Pancreas (tissue), 10 donors: ENCODE results near the gene RFLNA. TPM values are rescaled to one million over a fixed set of nuclear protein-coding genes. Genes with fewer than 3 reads are reported as not detected.

Experiments
- ATAC-seq, 4 donors: fragments of 200-7000 bp; cut with Tn5 transposase; one replicate each; pipeline versions ENCODE4 v1.8.0 to v1.9.1; 2020; ENCODE audit warnings: mild to moderate bottlenecking in 4 of 4, moderate library complexity in 4 of 4
- DNase-seq, 6 donors: peaks; one replicate each; pipeline ENCODE4 v3.0.0-alpha.2; 2020
- FAIRE-seq: peaks from 2 replicates; lab custom pipeline; 2012; peaks lifted over from hg19 to GRCh38; lab: Jason Lieb, UNC
- H3K27ac ChIP-seq, 4 donors: fragments of 200-600 bp; sonication (generic); 1 replicate in 3 of 4; 2 replicates in 1 of 4; pipeline versions ENCODE4 v1.5.0 to v1.8.0; 2020
- H3K27me3 ChIP-seq, 4 donors: fragments of 200-600 bp; one replicate each; pipeline ENCODE4 v1.8.0; 2021
- H3K36me3 ChIP-seq, 3 donors: fragments of 200-600 bp; sonication (generic) in 1 of 3; one replicate each; pipeline versions ENCODE4 v1.5.0 to v1.8.0; 2020 to 2021
- H3K4me1 ChIP-seq, 3 donors: fragments of 200-600 bp; one replicate each; pipeline ENCODE4 v1.8.0; 2021
- H3K4me3 ChIP-seq, 4 donors: fragments of 200-600 bp; sonication (generic) in 2 of 4; one replicate each; pipeline versions ENCODE4 v1.5.0 to v1.8.0; 2020 to 2021
- H3K9me3 ChIP-seq, 4 donors: fragments of 200-600 bp; one replicate each; pipeline ENCODE4 v1.8.0; 2021
- WGBS, 2 donors: extraction: QIAGEN DNeasy Blood & Tissue Kit; methylation state at CpG; one replicate each; pipeline ENCODE4 v1.1.7; 2013; 5-methylcytosine and 5-hydroxymethylcytosine counted together
- intact Hi-C, 3 donors: fragments of 100-400 bp; cut with DNase I; formaldehyde crosslinking; loops; one replicate each; pipeline versions ENCODE4 v1.11.1 to v1.14.2; 2022
- polyA plus RNA-seq, 2 donors: library from polyadenylated mRNA; stranded (reverse); fragments of 200-250 nt; gene quantifications; one replicate each; pipeline ENCODE4 v1.2.3, GENCODE V29; 2013
- total RNA-seq, 6 donors: library from RNA; stranded (reverse); fragmentation: NEBNext Ultra II Directional in 4 of 6; extraction: Animal tissue kit (Norgen Biotek cat#: 25700) in 4 of 6; gene quantifications; one replicate each; pipeline versions ENCODE4 v1.2.1 to v1.2.4, GENCODE V29; 2021 to 2023
- TF ChIP-seq, protein P1 (sequence below), 4 donors: fragments of 200-600 bp; sonication (generic) in 3 of 4; IDR thresholded peaks; one replicate each; pipeline versions ENCODE4 v1.5.0 to v1.8.0; 2021; ENCODE audit warnings: antibody characterized with exemption in 4 of 4
- donor health status: healthy with polysubstance abuse.
- donor health status: DM: no; HTN: no; CAD: no; lungs with moderate emphysema.
- donor health status: DM: no; HTN: no; CAD: no.
- donor health status: control.
- donor health status: control.
- donor health status: Bipolar disorder and iron deficiency.
- donor health status: DM: yes; HTN: yes; CAD: no.
- donor health status: DM: no; HTN: no; CAD: no.
- donor health status: DM: no; HTN: no; CAD: no.
- donor health status: DM: yes; HTN: yes; CAD: no.

The RFLNA gene
- total and polyA plus RNA-seq, 8 donors: 0.09 to 1.3 (median 0.45) TPM

DNA sequence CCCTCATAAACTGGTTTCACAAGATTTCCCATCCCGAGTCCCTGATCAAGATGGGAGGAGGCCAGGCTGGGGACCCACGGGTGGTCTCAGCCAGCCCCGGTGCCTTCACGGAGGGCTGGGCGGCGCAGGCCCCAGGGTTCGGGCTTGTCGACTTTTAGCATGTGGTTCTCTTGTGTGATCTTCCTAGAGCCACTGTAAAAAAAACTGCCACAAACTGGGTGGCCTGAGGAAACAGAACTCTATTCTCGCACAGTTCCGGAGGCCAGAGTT is 12.6 kb downstream of the RFLNA start:
- ATAC-seq: no peak
- H3K27me3 ChIP-seq: no peaks in the 10 kb centered on the region
- H3K4me3 ChIP-seq: no peak overlapping the region
- H3K9me3 ChIP-seq: no peaks in the 10 kb centered on the region
- DNase-seq: no peak
- TF ChIP-seq, protein P1, sequence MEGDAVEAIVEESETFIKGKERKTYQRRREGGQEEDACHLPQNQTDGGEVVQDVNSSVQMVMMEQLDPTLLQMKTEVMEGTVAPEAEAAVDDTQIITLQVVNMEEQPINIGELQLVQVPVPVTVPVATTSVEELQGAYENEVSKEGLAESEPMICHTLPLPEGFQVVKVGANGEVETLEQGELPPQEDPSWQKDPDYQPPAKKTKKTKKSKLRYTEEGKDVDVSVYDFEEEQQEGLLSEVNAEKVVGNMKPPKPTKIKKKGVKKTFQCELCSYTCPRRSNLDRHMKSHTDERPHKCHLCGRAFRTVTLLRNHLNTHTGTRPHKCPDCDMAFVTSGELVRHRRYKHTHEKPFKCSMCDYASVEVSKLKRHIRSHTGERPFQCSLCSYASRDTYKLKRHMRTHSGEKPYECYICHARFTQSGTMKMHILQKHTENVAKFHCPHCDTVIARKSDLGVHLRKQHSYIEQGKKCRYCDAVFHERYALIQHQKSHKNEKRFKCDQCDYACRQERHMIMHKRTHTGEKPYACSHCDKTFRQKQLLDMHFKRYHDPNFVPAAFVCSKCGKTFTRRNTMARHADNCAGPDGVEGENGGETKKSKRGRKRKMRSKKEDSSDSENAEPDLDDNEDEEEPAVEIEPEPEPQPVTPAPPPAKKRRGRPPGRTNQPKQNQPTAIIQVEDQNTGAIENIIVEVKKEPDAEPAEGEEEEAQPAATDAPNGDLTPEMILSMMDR (IDR thresholded peaks at IDR 0.05): no peak
- WGBS, 2 donors: 80 to 85% methylated on average over 10 of the region's 10 CpGs
- no peak overlapping the region for H3K27ac ChIP-seq
- H3K4me1 ChIP-seq: no peaks in the 10 kb centered on the region
- intact Hi-C loops: no loop called here
- no peaks in the 10 kb centered on the region for H3K36me3 ChIP-seq
- FAIRE-seq: no peak

DNA sequence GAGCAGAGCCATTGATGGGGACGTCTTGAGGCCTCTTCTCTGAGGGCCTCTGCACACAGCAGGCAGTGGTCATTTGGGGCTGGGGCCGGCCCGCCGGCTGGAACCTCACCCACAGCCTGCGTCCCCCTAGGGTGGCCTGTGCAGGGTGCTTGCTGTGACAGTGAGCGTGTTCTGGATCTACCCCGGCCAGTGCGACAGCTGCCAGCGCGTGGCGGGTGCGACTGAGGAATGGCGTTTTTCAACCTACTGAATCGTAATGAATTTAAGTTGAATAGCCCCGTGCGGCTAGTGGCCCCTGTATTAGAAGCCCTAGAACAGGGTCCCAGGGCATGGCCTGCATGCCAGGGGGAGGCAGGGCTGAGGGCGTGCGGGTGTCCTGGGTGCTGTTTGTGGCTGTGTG is 13.8 kb downstream of the RFLNA start:
- TF ChIP-seq, protein P1 (IDR thresholded peaks at IDR 0.05): no peak
- H3K9me3 ChIP-seq: no peaks in the 10 kb centered on the region
- H3K4me3 ChIP-seq: no peak overlapping the region
- no peaks in the 10 kb centered on the region for H3K36me3 ChIP-seq
- ATAC-seq (no peak), FAIRE-seq (no peak), DNase-seq (peak in 1 of 6 donors; percentile 55)
- 90 to 92% methylated on average over 18 of the region's 18 CpGs for WGBS, 2 donors
- no peaks in the 10 kb centered on the region for H3K4me1 ChIP-seq
- intact Hi-C loops: no loop called here
- no peak overlapping the region for H3K27ac ChIP-seq
- H3K27me3 ChIP-seq: no peaks in the 10 kb centered on the region

DNA sequence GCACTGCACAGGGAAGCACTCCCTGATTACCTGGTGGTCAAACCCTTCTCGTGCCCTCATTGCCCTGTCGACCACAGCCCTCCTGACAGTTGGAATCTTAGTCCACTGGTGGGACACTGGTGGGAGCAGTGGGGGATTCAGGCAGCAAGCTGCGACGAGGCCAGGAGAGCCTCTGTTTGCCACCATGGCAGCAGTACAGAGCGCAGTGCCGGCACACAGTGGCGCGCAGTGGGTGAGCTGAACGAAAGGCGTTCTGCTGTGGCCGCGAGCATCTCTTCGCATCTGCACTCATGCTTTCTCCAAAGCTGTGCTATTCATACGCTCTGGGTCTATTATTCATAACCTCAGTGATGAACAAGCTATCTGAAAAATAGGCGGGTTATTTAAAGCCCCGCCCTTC is 14.3 kb downstream of the RFLNA start:
- DNase-seq (peak in 1 of 6 donors; percentile 29), FAIRE-seq (no peak), ATAC-seq (no peak)
- H3K4me1 ChIP-seq: no peaks in the 10 kb centered on the region
- H3K27ac ChIP-seq: no peak overlapping the region
- TF ChIP-seq, protein P1 (IDR thresholded peaks at IDR 0.05): no peak
- WGBS, 2 donors: 88 to 91% methylated on average over 16 of the region's 16 CpGs
- no peak overlapping the region for H3K4me3 ChIP-seq
- H3K36me3 ChIP-seq: no peaks in the 10 kb centered on the region
- no peaks in the 10 kb centered on the region for H3K27me3 ChIP-seq
- no peaks in the 10 kb centered on the region for H3K9me3 ChIP-seq
- intact Hi-C loops: no loop called here

DNA sequence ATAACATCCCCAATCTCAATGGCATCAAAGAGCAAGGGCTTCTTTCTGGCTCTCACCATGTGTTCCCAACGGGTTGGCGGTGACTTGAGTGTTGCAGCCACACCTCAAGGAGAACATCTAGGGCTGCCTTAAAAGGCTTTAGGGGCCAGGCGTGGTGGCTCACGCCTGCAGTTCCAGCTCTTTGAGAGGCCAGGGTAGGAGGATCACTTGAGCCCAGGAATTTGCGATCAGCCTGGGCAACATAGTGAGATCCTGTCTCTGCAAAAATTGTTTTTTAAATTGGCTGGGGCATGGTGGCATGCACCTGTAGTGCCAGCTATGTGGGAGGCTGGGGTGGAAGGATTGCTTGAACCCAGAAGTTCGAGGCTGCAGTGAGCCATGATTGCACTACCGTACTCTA is 14.9 kb downstream of the RFLNA start:
- no peak for ATAC-seq
- DNase-seq: peak in 1 of 6 donors; percentile 15
- 77 to 83% methylated on average over 7 of the region's 7 CpGs for WGBS, 2 donors
- no peaks in the 10 kb centered on the region for H3K36me3 ChIP-seq
- H3K9me3 ChIP-seq: no peaks in the 10 kb centered on the region
- intact Hi-C loops: no loop called here
- no peaks in the 10 kb centered on the region for H3K27me3 ChIP-seq
- FAIRE-seq: no peak
- H3K4me1 ChIP-seq: no peaks in the 10 kb centered on the region
- H3K4me3 ChIP-seq: no peak overlapping the region
- TF ChIP-seq, protein P1 (IDR thresholded peaks at IDR 0.05): no peak
- H3K27ac ChIP-seq: no peak overlapping the region

DNA sequence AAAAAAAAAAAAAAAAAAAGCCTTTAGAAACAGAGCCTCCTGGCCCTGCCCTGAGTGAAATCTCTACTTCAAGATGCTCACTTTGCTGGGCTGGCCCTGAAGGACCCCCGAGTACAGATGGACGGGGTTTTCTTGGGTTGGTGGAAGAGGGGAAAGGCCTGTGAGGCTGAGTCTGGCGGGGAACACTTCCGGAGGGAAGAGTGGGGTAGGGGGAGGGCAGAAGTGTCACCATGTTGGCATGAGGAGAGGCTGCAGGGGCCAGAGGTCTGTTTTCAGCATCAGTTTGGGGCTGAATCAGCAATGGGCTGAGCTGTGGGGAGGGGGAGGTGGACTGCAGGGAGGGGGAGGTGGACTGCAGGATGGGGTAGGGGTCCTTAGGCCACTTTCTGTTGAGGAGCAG is 15.3 kb downstream of the RFLNA start:
- TF ChIP-seq, protein P1 (IDR thresholded peaks at IDR 0.05): no peak
- 73 to 78% methylated on average over 4 of the region's 4 CpGs for WGBS, 2 donors
- FAIRE-seq (no peak), ATAC-seq (no peak), DNase-seq (peak in 1 of 6 donors; percentile 18)
- H3K9me3 ChIP-seq: no peaks in the 10 kb centered on the region
- intact Hi-C loops: no loop called here
- no peaks in the 10 kb centered on the region for H3K27me3 ChIP-seq
- H3K4me3 ChIP-seq: no peak overlapping the region
- H3K4me1 ChIP-seq: no peaks in the 10 kb centered on the region
- H3K27ac ChIP-seq: no peak overlapping the region
- no peaks in the 10 kb centered on the region for H3K36me3 ChIP-seq
